Measurements from ENCODE around the gene TOR4A.
A peak's percentile ranks its signal among the peaks of the same experiment; 100 is the strongest.
"Not testable (repeated sequence)": the region's sequence is repeated elsewhere in the genome, so short reads cannot be mapped to it uniquely, and the experiment has no call there.

Gene TOR4A

DNA sequence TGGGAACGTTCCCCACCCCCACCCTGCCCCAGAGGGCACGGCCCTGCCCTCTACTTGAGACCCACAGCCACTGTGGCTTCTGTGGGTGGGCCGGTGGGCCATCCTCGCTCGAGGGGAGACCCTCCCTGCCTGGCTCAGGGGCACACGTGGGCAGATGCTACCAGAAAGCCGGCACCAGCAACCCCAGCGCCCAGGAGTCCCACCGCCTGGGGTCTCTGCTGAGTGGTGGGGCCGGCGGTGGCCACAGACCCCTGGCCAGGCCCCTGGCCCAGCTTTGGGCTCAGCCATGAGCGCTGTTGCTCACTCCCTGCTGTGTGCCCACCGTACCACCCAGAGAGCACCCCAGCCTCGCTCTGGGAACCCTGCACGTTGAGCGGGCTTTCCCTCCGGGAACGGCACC, 41.1 kb downstream of the TOR4A start:
- DNase-seq (ENCODE audit: low spot score): no peak

- DNase-seq (ENCODE audit: low spot score): no peak
These were observed 41.6 kb downstream of the TOR4A start for GRCh38 chr9:137319011-137319738.

- DNase-seq (ENCODE audit: low spot score): no peak
These were observed 42.4 kb downstream of the TOR4A start for GRCh38 chr9:137319739-137320551.

DNA sequence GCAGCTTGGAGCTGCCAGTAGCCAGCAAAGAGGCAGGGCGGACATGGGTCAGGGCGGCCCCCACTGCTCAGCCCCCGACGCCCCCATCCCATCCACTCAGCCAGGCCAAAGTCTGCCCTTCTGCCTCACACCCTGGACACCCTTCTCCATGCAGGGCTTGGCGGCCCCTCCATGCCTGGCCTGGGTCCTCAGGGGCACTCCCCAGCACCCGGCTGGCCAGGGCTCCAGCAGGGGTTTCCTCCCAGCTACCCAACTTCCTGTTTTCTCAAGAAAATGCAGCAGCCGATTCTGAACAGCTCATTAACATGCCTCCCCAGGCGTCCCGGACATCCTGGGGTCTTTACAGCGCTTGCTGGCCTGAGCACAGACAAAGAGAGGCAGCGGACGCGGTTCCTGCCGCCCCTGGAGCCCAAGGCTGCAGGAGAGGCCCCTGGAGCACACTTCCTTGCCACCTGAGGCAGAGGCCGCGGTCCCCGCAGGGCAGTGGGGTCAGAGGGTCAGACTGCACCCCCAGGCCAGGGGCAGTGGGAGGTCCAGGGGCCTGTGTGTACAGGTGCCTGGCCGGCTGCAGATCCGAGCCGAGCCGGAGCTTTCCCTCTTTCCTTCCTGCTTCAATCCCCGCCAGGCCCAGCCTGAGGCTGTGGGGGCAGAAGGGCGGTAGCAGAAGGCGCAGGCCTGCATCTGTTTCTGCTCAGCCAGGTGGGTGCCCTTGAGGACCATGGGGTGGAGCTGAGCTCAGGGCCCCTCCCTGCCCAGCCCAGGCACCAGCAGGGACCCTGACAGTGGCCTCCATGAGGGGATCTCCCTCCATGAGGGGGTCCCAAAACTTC, 43.2 kb downstream of the TOR4A start:
- DNase-seq (ENCODE audit: low spot score): no peak

DNA sequence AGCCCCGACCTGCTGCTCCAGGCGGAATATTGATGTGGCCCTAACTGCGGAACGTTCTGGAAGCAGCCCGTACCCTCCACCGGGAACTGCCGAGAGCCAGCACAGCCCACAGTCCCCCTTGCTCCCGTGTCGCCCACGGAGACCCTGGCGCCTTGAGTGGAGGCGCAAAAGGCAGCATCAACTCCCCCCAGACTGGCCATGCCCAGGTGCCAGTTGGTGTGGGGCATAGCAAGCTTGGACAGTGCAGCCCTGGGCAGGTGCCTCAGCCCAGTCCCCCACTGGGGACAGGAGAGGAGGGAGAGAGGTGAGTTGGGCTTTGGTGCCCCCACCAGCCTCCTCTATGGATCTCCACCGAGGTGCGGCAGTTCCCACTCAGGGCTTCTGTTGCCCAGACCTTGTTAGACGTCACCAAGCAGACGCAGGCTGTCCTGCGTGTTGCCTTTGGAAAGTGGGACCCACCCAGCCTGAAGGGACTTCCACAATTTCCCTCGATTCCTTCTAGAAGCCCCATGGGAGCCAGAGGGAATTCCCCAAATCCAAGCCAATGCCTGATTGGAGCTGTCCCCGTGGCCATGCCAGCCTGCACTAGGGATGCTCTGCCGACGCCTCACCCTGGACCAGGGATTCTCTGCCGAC, 44.3 kb downstream of the TOR4A start:
- no peak for DNase-seq (ENCODE audit: low spot score)

GRCh38 chr9:137323531-137324331, 46.2 kb downstream of the TOR4A start:
- no peak for DNase-seq (ENCODE audit: low spot score)

DNA sequence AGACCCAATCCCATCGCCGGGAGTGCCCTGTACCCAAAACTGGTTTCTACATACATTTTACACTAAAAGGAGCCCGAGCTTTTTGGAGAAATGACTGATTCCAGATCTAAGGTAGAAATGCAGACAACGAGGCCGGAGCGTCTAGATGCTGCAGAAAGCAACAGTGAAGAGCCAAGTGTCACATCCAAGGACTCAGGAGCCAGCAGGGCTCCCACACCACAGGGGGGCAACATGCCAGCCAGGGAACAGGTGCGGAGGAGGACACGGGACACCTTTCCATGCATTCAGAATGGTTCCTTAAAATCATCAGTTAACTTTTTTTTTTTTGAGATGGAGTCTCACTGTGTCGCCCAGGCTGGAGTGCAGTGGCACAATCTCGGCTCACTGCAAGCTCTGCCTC, 47.6 kb downstream of the TOR4A start:
- no peak for DNase-seq (ENCODE audit: low spot score)

DNA sequence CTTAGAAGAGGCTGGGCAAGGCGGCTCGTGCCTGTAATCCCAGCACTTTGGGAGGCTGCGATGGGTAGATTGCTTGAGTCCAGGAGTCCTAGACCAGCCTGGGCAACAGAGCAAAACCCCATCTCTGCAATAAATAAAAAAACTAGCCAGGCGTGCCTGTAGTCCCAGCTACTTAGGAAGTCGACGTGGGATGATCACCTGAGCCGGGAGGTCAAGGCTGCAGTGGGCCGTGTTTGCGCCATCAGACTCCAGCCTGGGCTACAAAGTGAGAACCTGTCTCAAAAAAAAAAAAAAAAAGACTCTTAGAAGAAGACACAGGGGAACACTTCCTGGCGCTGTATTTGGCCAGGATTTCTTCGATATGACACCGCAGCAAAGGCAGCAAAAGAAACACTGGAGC, 48.3 kb downstream of the TOR4A start:
- no peak for DNase-seq (ENCODE audit: low spot score)

GRCh38 chr9:137326445-137327065, 49.0 kb downstream of the TOR4A start:
- DNase-seq (ENCODE audit: low spot score): peak; percentile 54

- DNase-seq (ENCODE audit: low spot score): not testable (repeated sequence)
These were observed 50.4 kb downstream of the TOR4A start for GRCh38 chr9:137327641-137328550.

- DNase-seq (ENCODE audit: low spot score): not testable (repeated sequence)
These were observed 52.1 kb downstream of the TOR4A start for GRCh38 chr9:137329590-137329989.

GRCh38 chr9:137330689-137331088, 53.2 kb downstream of the TOR4A start:
- DNase-seq (ENCODE audit: low spot score): no peak

DNA sequence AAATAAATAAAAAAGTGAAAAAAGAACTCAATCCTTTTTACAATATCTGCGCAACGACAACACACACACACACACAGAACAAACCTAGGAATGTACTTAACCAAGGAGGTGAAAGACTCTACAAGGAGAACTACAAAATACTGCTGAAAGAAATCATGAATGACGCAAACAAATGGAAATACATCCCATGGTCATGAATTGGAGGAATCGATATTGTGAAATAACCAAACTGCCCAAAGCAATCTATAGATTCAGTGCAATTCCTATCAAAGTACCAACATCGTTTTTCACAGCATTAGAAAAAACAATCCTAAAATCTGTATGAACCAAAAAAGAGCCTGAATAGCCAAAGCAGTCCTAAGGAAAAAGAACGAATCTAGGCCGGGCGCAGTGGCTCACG, 54.4 kb downstream of the TOR4A start:
- no peak for DNase-seq (ENCODE audit: low spot score)
